ENCODE results near the gene MAST3.
A peak's percentile ranks its signal among the peaks of the same experiment; 100 is the strongest.

Gene MAST3

GRCh38 chr19:18114483-18114882 lies 16.9 kb downstream of the MAST3 start:
- no peak for DNase-seq

GRCh38 chr19:18117364-18117691 lies 19.8 kb downstream of the MAST3 start:
- no peak for DNase-seq

- DNase-seq = peak; percentile 96
These were observed 20.3 kb downstream of the MAST3 start for GRCh38 chr19:18117692-18118378.

GRCh38 chr19:18118420-18119012 lies 20.9 kb downstream of the MAST3 start:
- DNase-seq = no peak

GRCh38 chr19:18119013-18119716 lies 21.6 kb downstream of the MAST3 start:
- DNase-seq = peak; percentile 58

- peak; percentile 60 for DNase-seq
These were observed 22.1 kb downstream of the MAST3 start for GRCh38 chr19:18119717-18120105.

GRCh38 chr19:18120127-18120526 lies 22.5 kb downstream of the MAST3 start:
- DNase-seq = no peak

GRCh38 chr19:18121166-18121565 lies 23.6 kb downstream of the MAST3 start:
- no peak for DNase-seq

- DNase-seq = no peak
These were observed 24.8 kb downstream of the MAST3 start for GRCh38 chr19:18122424-18122823.

GRCh38 chr19:18122860-18123795 lies 25.6 kb downstream of the MAST3 start:
- DNase-seq = no peak

- DNase-seq = no peak
These were observed 26.2 kb downstream of the MAST3 start for GRCh38 chr19:18123819-18124218.

GRCh38 chr19:18126097-18126496 lies 28.5 kb downstream of the MAST3 start:
- no peak for DNase-seq

GRCh38 chr19:18128044-18128443 lies 30.5 kb downstream of the MAST3 start:
- DNase-seq = peak; percentile 45

GRCh38 chr19:18128805-18129204 lies 31.2 kb downstream of the MAST3 start:
- no peak for DNase-seq

GRCh38 chr19:18130523-18131242 lies 33.1 kb downstream of the MAST3 start:
- no peak for DNase-seq

GRCh38 chr19:18131841-18132596 lies 34.4 kb downstream of the MAST3 start:
- no peak for DNase-seq

- DNase-seq = no peak
These were observed 38.4 kb downstream of the MAST3 start for GRCh38 chr19:18135712-18136584.

- no peak for DNase-seq
These were observed 39.7 kb downstream of the MAST3 start for GRCh38 chr19:18137242-18137641.

- no peak for DNase-seq
These were observed 40.2 kb downstream of the MAST3 start for GRCh38 chr19:18137657-18138339.

- no peak for DNase-seq
These were observed 42.9 kb downstream of the MAST3 start for GRCh38 chr19:18140473-18140872.

All from activated CD4-positive, alpha-beta T cell treated with anti-CD3 and anti-CD28 coated beads, Interleukin-2, amount 50 U/mL, for 16 hours (primary cell).